GM12878 (cell line): Measurements from ENCODE around the gene MFSD8. TPM values are rescaled to one million over a fixed set of nuclear protein-coding genes. Genes with fewer than 3 reads are reported as not detected.

ENCODE experiments used
- ATAC-seq: fragments of 200-7000 bp; cut with Tn5 transposase; 3 replicates; pipeline ENCODE4 v1.9.1; 2020; ENCODE audit warnings: mild to moderate bottlenecking, moderate library complexity
- BruUV-seq: library from RNA; stranded (reverse); fragments of 400-500 nt; replicated peaks from 2 replicates; lab custom pipeline; 2021; lab: Mats Ljungman, UMichigan
- CTCF ChIA-PET: fragments of 300-600 bp; sonication (Branson Sonifier 250); formaldehyde crosslinking; extraction: SDS; loops from one replicate; lab custom pipeline; 2021; ENCODE audit warnings: inconsistent platforms; lab: Yijun Ruan, JAX
- POLR2A ChIA-PET: fragments of 350-600 bp; formaldehyde crosslinking; extraction: SDS; loops from one replicate; lab custom pipeline; 2021; ENCODE audit warnings: inconsistent platforms; lab: Charles Lee
- RAD21 ChIA-PET: fragments of 300-600 bp; sonication (Branson Sonifier 250); formaldehyde crosslinking; loops from one replicate; lab custom pipeline; 2023; ENCODE audit warnings: antibody characterized with exemption; ENCODE audit not compliant: unreplicated experiment; lab: Charles Lee
- SMC1A ChIA-PET: fragments of 300-600 bp; sonication (Branson Sonifier 250); formaldehyde crosslinking; loops from one replicate; lab custom pipeline; 2023; ENCODE audit not compliant: unreplicated experiment, uncharacterized antibody; lab: Charles Lee
- DNase-seq: peaks from one replicate; pipeline ENCODE4 v3.0.0-alpha.2; 2011; ENCODE audit warnings: low read depth, low spot score
- FAIRE-seq: peaks from 3 replicates; lab custom pipeline; 2011; peaks lifted over from hg19 to GRCh38; lab: Jason Lieb, UNC
- H2AFZ ChIP-seq: 2 replicates; pipeline ENCODE4 v1.6.0; 2011; ENCODE audit warnings: low read depth, low read length, control low read depth; ENCODE audit not compliant: control insufficient read depth
- H3K27ac ChIP-seq: 2 replicates; pipeline ENCODE4 v1.5.1; 2011; ENCODE audit warnings: control low read depth; ENCODE audit not compliant: control insufficient read depth, insufficient read depth
- H3K27me3 ChIP-seq, 2 experiments: replicated peaks in 1 of 2; 2 replicates each; pipeline versions ENCODE4 v1.6.0 to v1.6.1; 2011; ENCODE audit warnings: low read length in 1 of 2; ENCODE audit not compliant: control insufficient read depth in 2 of 2, insufficient read depth in 2 of 2
- H3K36me3 ChIP-seq, 2 experiments: 2 replicates each; pipeline ENCODE4 v1.5.1; 2011; ENCODE audit warnings: low read length in 1 of 2; ENCODE audit not compliant: control insufficient read depth in 2 of 2, insufficient read depth in 2 of 2
- H3K4me1 ChIP-seq: 2 replicates; pipeline ENCODE4 v1.6.1; 2011; ENCODE audit warnings: mild to moderate bottlenecking, low read length, moderate library complexity, mixed read lengths; ENCODE audit not compliant: control insufficient read depth, insufficient read depth
- H3K4me2 ChIP-seq: 2 replicates; pipeline ENCODE4 v1.6.0; 2011; ENCODE audit warnings: control low read depth; ENCODE audit not compliant: control insufficient read depth, insufficient read depth
- H3K4me3 ChIP-seq: fragments of 200-600 bp; sonication (generic); 2 replicates; pipeline ENCODE4 v1.5.1; 2016
- H3K79me2 ChIP-seq: 2 replicates; pipeline ENCODE4 v1.6.0; 2011; ENCODE audit warnings: low read length; ENCODE audit not compliant: control insufficient read depth, insufficient read depth
- H3K9ac ChIP-seq: 2 replicates; pipeline ENCODE4 v1.8.0; 2011; ENCODE audit warnings: low read length, control low read depth, mixed read lengths; ENCODE audit not compliant: control insufficient read depth, insufficient read depth
- H3K9me3 ChIP-seq: replicated peaks from 3 replicates; pipeline ENCODE4 v1.5.1; 2011; ENCODE audit warnings: mild to moderate bottlenecking, low read length; ENCODE audit not compliant: control insufficient read depth, insufficient read depth
- H4K20me1 ChIP-seq: 2 replicates; pipeline ENCODE4 v1.6.0; 2011; ENCODE audit not compliant: control insufficient read depth, insufficient read depth
- CTCF ChIP-seq, 3 experiments: IDR thresholded peaks in 2 of 3; conservative IDR thresholded peaks in 1 of 3; 2 replicates each; pipeline ENCODE4 v1.5.1; 2011; ENCODE audit warnings: low read depth in 3 of 3, low read length in 3 of 3, mild to moderate bottlenecking in 3 of 3, control low read depth in 2 of 3, moderate library complexity in 2 of 3, inconsistent platforms in 1 of 3, mixed read lengths in 1 of 3; ENCODE audit not compliant: control insufficient read depth in 2 of 3, insufficient read depth in 1 of 3; ENCODE audit errors: extremely low read depth in 1 of 3
- GABPA ChIP-seq: IDR thresholded peaks from 2 replicates; pipeline ENCODE4 v1.6.1; 2014; ENCODE audit warnings: antibody characterized with exemption, low read depth, mild to moderate bottlenecking, inconsistent platforms
- PKNOX1 ChIP-seq: fragments of 450-650 bp; IDR thresholded peaks from 2 replicates; pipeline ENCODE4 v1.6.1; 2016; ENCODE audit warnings: mild to moderate bottlenecking
- WGBS: methylation state at CpG from one replicate; pipeline ENCODE4 v1.1.6; 2016; ENCODE audit warnings: low lambda C conversion rate; ENCODE audit not compliant: insufficient replicate concordance, insufficient coverage; ENCODE audit errors: missing lambda C conversion rate; 5-methylcytosine and 5-hydroxymethylcytosine counted together
- in situ Hi-C: fragments of 300-500 bp; cut with MboI; formaldehyde crosslinking; loops from 9 replicates; pipeline ENCODE4 v1.14.3; 2018; ENCODE audit warnings: mixed read lengths
- intact Hi-C: fragments of 100-400 bp; cut with micrococcal nuclease; formaldehyde crosslinking; loops from one replicate; pipeline ENCODE4 v1.14.2; 2022; ENCODE audit not compliant: unreplicated experiment
- polyA plus RNA-seq, 11 experiments: library from polyadenylated mRNA; depleted of rRNA in 4 of 11; unstranded in 6 of 11; stranded (reverse) in 5 of 11; fragments of >200 nt; fragmentation: Nextera tagmentation in 4 of 11; fragmentation: Illumina TruSeq in 1 of 11; extraction: Ambion mirVana in 4 of 11; extraction: Trizol in 1 of 11; gene quantifications; 1 replicate in 1 of 11; 2 replicates in 10 of 11; pipeline versions ENCODE4 v1.2.1 to v1.2.3, GENCODE V29; 2011 to 2016; ENCODE audit warnings: inconsistent platforms in 2 of 11, missing spikeins in 2 of 11, low read depth in 1 of 11
- total RNA-seq, 4 experiments: library from RNA; depleted of rRNA in 3 of 4; stranded (reverse); fragments of >200 nt in 3 of 4; fragmentation: Illumina TruSeq in 1 of 4; extraction: Trizol in 1 of 4; gene quantifications; 2 replicates each; pipeline versions ENCODE4 v1.2.1 to v1.2.3, GENCODE V29; 2013 to 2021

MFSD8 gene
- total and polyA plus RNA-seq, 10 of the 15 experiments (the other 5 are each of a cell fraction or from before 2014, with no cell fraction given): 12.7 to 29.9 (median 18.4) TPM

- no peak for TF ChIP-seq GABPA
These were observed 76.4 kb downstream of the MFSD8 start (continued) for GRCh38 chr4:127888559-127888958.

GRCh38 chr4:127881563-127881864, 83.5 kb downstream of the MFSD8 start:
- DNase-seq (no peak), FAIRE-seq (no peak), ATAC-seq (peak; percentile 67)
- H3K4me1 ChIP-seq: no peaks in the 10 kb centered on the region; the same call in 1 of the 2 replicates
- H3K4me3 ChIP-seq: peak overlapping the region; percentile 94
- H4K20me1 ChIP-seq: no peaks in the 10 kb centered on the region
- H3K36me3 ChIP-seq: peaks cover 0 to 10% of the 10 kb centered on the region in 2 experiments; a peak in 3 of 4 replicates
- 2% methylated on average over 7 of the region's 7 CpGs for WGBS
- ChIA-PET CTCF (interaction anchor here (0.8 to 1.9 kb wide), 4 partner anchors 9 to 250 kb away, joined by 3 to 4 read pairs (median 3); no protein-coding TSS in a partner anchor), POLR2A (interaction anchor here (0.6 to 1.8 kb wide), 6 partner anchors 8 to 169 kb away, joined by 3 to 11 read pairs (median 6); partner anchors contain the start of genes ABHD18 and MFSD8), RAD21 (interaction anchor here (0.7 to 1.7 kb wide), 5 partner anchors 9 to 99 kb away, joined by 3 to 4 read pairs (median 4); no protein-coding TSS in a partner anchor), SMC1A (interaction anchor here (0.6 to 2.7 kb wide), 9 partner anchors 10 to 170 kb away, joined by 3 to 9 read pairs (median 4); partner anchors contain the start of genes ABHD18 and MFSD8)
- H3K9me3 ChIP-seq: no peaks in the 10 kb centered on the region
- no peaks in the 10 kb centered on the region for H3K27me3 ChIP-seq
- no TSS peak for BruUV-seq
- H3K79me2 ChIP-seq: peaks cover 44% of the 10 kb centered on the region
- in situ Hi-C loops (no loop called here), intact Hi-C loops (loop anchor here (2.0 to 10.0 kb wide), 5 partner anchors 54 to 277 kb away; partner anchors contain the start of genes ABHD18, HSPA4L, LARP1B and MFSD8)
- H2AFZ ChIP-seq: peak overlapping the region; percentile 97
- H3K4me2 ChIP-seq: peak overlapping the region; percentile 71
- peak overlapping the region; percentile 93 for H3K27ac ChIP-seq
- peak overlapping the region; percentile 96 for H3K9ac ChIP-seq
- TF ChIP-seq CTCF (IDR thresholded peaks at IDR 0.05 in 2 of 3, conservative IDR thresholded peaks at IDR 0.05 in 1 of 3; ENCODE audit: control insufficient read depth in 2 of 3, extremely low read depth in 1 of 3, insufficient read depth in 1 of 3, low read depth in 3 of 3, low read length in 3 of 3): peak in 1 of 3 experiments; percentile 22; a peak in 2 of 6 replicates
- no peak for TF ChIP-seq PKNOX1
